ENCODE data around the gene ROR2. TPM values are rescaled to one million over a fixed set of nuclear protein-coding genes. Genes with fewer than 3 reads are reported as not detected.

The ROR2 gene
- total and polyA plus RNA-seq, 4 donors = 0.13 to 0.84 (median 0.52) TPM

GRCh38 chr9:91785447-91785842 is 164.6 kb downstream of the ROR2 start (continued):
- TF ChIP-seq ZBTB33 (IDR thresholded peaks at IDR 0.05) (no peak), HNF4G (IDR thresholded peaks at IDR 0.05) (no peak), JUND (IDR thresholded peaks at IDR 0.05) (no peak), EGR1 (IDR thresholded peaks at IDR 0.05; ENCODE audit: low read depth in 2 of 2) (no peak), NR2F2 (IDR thresholded peaks at IDR 0.05) (no peak), TAF1 (conservative IDR thresholded peaks at IDR 0.05) (no peak), SP1 (IDR thresholded peaks at IDR 0.05) (no peak)

DNA sequence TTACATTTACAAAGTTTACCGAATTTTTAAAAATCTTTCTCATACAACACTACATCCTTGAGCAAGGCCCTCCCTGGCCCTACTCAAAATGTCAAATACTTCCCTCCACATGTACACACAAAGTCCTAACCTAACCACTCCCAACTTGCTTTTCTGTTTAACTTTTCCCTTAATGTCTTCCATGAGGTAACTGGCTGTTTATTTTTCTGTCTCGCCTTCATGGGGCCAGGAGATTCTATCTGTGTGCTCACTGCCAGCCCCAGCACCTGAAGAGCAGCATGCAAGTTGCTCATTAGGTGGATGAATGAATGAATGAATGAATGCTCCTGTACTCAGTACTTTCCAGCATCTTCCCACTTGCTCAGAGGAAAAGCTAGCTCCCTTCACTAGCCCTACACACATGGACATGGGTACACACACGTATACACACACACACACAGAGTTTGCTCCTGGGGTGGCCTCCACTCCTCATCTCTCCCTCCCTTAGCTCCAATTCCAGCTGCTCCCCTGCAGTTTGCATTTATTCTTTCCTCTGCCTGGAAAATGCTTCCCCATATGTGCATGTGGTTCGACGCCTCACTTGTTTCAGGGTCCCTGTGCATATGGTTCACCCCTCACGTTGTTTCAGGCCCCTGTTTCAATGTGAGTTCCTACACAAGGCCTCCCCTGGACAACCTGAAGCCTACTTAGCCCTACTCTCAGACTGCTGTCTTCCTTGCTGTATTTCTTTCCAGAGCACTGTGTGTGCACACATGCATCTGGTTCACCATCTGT is 165.2 kb downstream of the ROR2 start:
- no peak for DNase-seq (ENCODE audit: low spot score)
- H3K4me1 ChIP-seq (ENCODE audit: control insufficient read depth in 4 of 4, insufficient read depth in 4 of 4, low read length in 3 of 4) = no peaks in the 10 kb centered on the region
- H3K9me3 ChIP-seq (ENCODE audit: control insufficient read depth in 4 of 4, low read length in 3 of 4) = peaks cover 0 to 2% (median 0%) of the 10 kb centered on the region in 4 donors
- H3K27ac ChIP-seq (ENCODE audit: low read depth in 1 of 2, low read length in 2 of 2) = no peak overlapping the region
- TF ChIP-seq, protein P1, sequence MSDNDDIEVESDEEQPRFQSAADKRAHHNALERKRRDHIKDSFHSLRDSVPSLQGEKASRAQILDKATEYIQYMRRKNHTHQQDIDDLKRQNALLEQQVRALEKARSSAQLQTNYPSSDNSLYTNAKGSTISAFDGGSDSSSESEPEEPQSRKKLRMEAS (IDR thresholded peaks at IDR 0.05) = no peak
- TF ChIP-seq TAF1 (conservative IDR thresholded peaks at IDR 0.05) = no peak
- TF ChIP-seq HNF4A (conservative IDR thresholded peaks at IDR 0.05) = no peak
- TF ChIP-seq ZBTB33 (IDR thresholded peaks at IDR 0.05) = no peak
- TF ChIP-seq FOXA2 (IDR thresholded peaks at IDR 0.05) = no peak
- TF ChIP-seq, protein P2, sequence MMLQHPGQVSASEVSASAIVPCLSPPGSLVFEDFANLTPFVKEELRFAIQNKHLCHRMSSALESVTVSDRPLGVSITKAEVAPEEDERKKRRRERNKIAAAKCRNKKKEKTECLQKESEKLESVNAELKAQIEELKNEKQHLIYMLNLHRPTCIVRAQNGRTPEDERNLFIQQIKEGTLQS (IDR thresholded peaks at IDR 0.05) = no peak
- no peak for TF ChIP-seq RAD21 (IDR thresholded peaks at IDR 0.05)
- TF ChIP-seq YY1 (IDR thresholded peaks at IDR 0.05) = no peak
- no peak for TF ChIP-seq HNF4G (IDR thresholded peaks at IDR 0.05)
- no peak for TF ChIP-seq GABPA (IDR thresholded peaks at IDR 0.05 in 1 of 2, conservative IDR thresholded peaks at IDR 0.05 in 1 of 2)
- TF ChIP-seq JUND (IDR thresholded peaks at IDR 0.05) = no peak
- no peak for TF ChIP-seq EGR1 (IDR thresholded peaks at IDR 0.05; ENCODE audit: low read depth in 2 of 2)
- no peak for TF ChIP-seq NR2F2 (IDR thresholded peaks at IDR 0.05)
- TF ChIP-seq REST (IDR thresholded peaks at IDR 0.05) = no peak
- no peak for TF ChIP-seq RXRA (IDR thresholded peaks at IDR 0.05)
- TF ChIP-seq, protein P3, sequence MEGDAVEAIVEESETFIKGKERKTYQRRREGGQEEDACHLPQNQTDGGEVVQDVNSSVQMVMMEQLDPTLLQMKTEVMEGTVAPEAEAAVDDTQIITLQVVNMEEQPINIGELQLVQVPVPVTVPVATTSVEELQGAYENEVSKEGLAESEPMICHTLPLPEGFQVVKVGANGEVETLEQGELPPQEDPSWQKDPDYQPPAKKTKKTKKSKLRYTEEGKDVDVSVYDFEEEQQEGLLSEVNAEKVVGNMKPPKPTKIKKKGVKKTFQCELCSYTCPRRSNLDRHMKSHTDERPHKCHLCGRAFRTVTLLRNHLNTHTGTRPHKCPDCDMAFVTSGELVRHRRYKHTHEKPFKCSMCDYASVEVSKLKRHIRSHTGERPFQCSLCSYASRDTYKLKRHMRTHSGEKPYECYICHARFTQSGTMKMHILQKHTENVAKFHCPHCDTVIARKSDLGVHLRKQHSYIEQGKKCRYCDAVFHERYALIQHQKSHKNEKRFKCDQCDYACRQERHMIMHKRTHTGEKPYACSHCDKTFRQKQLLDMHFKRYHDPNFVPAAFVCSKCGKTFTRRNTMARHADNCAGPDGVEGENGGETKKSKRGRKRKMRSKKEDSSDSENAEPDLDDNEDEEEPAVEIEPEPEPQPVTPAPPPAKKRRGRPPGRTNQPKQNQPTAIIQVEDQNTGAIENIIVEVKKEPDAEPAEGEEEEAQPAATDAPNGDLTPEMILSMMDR (IDR thresholded peaks at IDR 0.05; ENCODE audit: low read depth, low read length, missing input control) = no peak
- no peak for TF ChIP-seq SP1 (IDR thresholded peaks at IDR 0.05)
- no peak for TF ChIP-seq FOXA1 (IDR thresholded peaks at IDR 0.05)
- no peak overlapping the region for H3K4me3 ChIP-seq (ENCODE audit: low read depth in 1 of 3, low read length in 3 of 3)
- no peak overlapping the region for H3K9ac ChIP-seq (ENCODE audit: low read depth in 1 of 2, low read length in 2 of 2)
- 79% methylated on average over 6 of the region's 6 CpGs for WGBS
- peaks cover 0 to 8% (median 0%) of the 10 kb centered on the region in 4 donors for H3K27me3 ChIP-seq (ENCODE audit: control insufficient read depth in 4 of 4, insufficient read depth in 4 of 4, low read length in 3 of 4)
- H3K36me3 ChIP-seq (ENCODE audit: control insufficient read depth in 4 of 4, insufficient read depth in 3 of 4, low read depth in 1 of 4, low read length in 3 of 4) = no peaks in the 10 kb centered on the region

Data from liver (tissue), 9 donors.